ENCODE results near the gene CHCHD6.

The CHCHD6 gene

DNA sequence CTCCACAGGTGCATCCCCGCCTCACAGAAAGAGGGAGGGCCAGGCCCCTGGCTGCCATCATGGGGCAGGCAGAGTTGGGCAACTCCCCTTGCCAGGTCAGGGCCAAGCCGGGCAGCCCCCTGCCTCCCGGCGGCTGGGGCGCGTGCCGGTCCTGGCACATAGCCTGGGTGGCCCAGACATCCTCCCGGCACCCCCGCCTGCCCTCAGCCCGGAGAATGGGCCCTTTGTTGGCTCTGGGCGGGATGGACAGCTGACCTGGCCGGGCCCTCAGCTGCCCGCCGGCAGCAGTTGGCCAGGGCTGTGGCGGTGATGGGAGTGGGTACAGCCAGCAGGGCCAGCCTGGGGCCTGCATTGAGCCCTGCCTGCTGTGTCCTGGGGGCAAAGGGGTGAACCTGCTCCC is 295.3 kb downstream of the CHCHD6 start:
- no peak overlapping the region for H2AFZ ChIP-seq
- H3K27ac ChIP-seq = no peak overlapping the region
- H3K27me3 ChIP-seq (ENCODE audit: control insufficient read depth, insufficient read depth, low read length) = no peaks in the 10 kb centered on the region
- TF ChIP-seq, protein P1, sequence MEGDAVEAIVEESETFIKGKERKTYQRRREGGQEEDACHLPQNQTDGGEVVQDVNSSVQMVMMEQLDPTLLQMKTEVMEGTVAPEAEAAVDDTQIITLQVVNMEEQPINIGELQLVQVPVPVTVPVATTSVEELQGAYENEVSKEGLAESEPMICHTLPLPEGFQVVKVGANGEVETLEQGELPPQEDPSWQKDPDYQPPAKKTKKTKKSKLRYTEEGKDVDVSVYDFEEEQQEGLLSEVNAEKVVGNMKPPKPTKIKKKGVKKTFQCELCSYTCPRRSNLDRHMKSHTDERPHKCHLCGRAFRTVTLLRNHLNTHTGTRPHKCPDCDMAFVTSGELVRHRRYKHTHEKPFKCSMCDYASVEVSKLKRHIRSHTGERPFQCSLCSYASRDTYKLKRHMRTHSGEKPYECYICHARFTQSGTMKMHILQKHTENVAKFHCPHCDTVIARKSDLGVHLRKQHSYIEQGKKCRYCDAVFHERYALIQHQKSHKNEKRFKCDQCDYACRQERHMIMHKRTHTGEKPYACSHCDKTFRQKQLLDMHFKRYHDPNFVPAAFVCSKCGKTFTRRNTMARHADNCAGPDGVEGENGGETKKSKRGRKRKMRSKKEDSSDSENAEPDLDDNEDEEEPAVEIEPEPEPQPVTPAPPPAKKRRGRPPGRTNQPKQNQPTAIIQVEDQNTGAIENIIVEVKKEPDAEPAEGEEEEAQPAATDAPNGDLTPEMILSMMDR (IDR thresholded peaks at IDR 0.05) = no peak
- no peak overlapping the region for H3K4me3 ChIP-seq (ENCODE audit: low read depth, low read length)
- no peaks in the 10 kb centered on the region for H3K36me3 ChIP-seq (ENCODE audit: control insufficient read depth, insufficient read depth, low read length)
- peaks cover 76% of the 10 kb centered on the region for H3K79me2 ChIP-seq
- no peak overlapping the region for H3K4me2 ChIP-seq (ENCODE audit: low read length)
- no peaks in the 10 kb centered on the region for H3K9me3 ChIP-seq (ENCODE audit: control insufficient read depth, low read length)
- no peak overlapping the region for H3K9ac ChIP-seq
- peaks cover 64% of the 10 kb centered on the region for H3K4me1 ChIP-seq

DNA sequence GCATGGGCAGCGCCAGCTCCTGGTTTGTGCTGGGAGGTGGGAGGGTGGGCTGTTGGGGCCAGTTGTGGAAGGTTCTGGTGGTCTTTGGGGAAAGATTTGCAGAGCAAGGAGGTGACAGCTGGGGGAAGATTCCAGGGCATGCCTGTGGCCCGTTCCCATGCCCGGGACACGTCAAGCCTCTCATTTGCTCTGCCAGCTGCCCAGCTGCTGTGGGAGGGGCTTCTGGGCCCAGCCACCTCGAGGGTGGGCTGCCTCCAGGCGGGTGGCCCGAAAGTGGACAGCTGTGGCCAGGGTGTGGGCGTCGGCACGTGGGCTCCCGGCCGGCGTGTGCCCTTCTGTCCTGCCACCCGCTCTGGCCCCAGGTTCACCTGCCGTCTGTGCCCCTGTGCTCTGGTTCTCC is 296.1 kb downstream of the CHCHD6 start:
- no peak overlapping the region for H3K9ac ChIP-seq
- peaks cover 57% of the 10 kb centered on the region for H3K4me1 ChIP-seq
- no peak overlapping the region for H3K4me3 ChIP-seq (ENCODE audit: low read depth, low read length)
- H3K9me3 ChIP-seq (ENCODE audit: control insufficient read depth, low read length) = no peaks in the 10 kb centered on the region
- no peak overlapping the region for H3K4me2 ChIP-seq (ENCODE audit: low read length)
- TF ChIP-seq, protein P1 (IDR thresholded peaks at IDR 0.05) = no peak
- no peaks in the 10 kb centered on the region for H3K27me3 ChIP-seq (ENCODE audit: control insufficient read depth, insufficient read depth, low read length)
- peaks cover 69% of the 10 kb centered on the region for H3K79me2 ChIP-seq
- no peaks in the 10 kb centered on the region for H3K36me3 ChIP-seq (ENCODE audit: control insufficient read depth, insufficient read depth, low read length)
- no peak overlapping the region for H3K27ac ChIP-seq
- H2AFZ ChIP-seq = no peak overlapping the region

DNA sequence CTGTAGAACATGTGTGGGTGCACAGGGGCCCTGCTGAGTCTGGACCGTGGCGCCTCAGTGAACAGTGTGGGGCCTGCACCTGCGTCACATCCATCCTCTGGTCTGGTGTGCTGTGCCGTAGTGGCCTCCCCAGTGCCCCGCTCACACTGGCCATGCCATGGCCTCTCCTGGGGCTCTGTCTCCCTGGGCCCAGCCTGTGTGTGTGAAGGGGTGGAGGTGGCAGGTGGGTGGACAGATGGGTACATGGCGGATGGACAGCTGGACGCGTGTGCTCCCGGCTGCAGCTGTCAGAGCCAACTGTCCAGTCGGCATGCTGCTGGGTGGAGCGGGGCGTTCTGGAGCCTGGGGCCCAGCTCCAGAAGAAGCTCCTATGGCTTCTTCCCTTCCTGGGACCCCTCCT is 296.7 kb downstream of the CHCHD6 start:
- Histone ChIP-seq H3K36me3 (ENCODE audit: control insufficient read depth, insufficient read depth, low read length) (no peaks in the 10 kb centered on the region), H3K4me1 (peaks cover 50% of the 10 kb centered on the region), H3K4me2 (ENCODE audit: low read length) (no peak overlapping the region), H3K9me3 (ENCODE audit: control insufficient read depth, low read length) (no peaks in the 10 kb centered on the region), H3K27ac (no peak overlapping the region), H3K79me2 (peaks cover 62% of the 10 kb centered on the region), H3K4me3 (ENCODE audit: low read depth, low read length) (no peak overlapping the region), H3K27me3 (ENCODE audit: control insufficient read depth, insufficient read depth, low read length) (no peaks in the 10 kb centered on the region), H2AFZ (no peak overlapping the region), H3K9ac (no peak overlapping the region)
- TF ChIP-seq, protein P1 (IDR thresholded peaks at IDR 0.05) = no peak

DNA sequence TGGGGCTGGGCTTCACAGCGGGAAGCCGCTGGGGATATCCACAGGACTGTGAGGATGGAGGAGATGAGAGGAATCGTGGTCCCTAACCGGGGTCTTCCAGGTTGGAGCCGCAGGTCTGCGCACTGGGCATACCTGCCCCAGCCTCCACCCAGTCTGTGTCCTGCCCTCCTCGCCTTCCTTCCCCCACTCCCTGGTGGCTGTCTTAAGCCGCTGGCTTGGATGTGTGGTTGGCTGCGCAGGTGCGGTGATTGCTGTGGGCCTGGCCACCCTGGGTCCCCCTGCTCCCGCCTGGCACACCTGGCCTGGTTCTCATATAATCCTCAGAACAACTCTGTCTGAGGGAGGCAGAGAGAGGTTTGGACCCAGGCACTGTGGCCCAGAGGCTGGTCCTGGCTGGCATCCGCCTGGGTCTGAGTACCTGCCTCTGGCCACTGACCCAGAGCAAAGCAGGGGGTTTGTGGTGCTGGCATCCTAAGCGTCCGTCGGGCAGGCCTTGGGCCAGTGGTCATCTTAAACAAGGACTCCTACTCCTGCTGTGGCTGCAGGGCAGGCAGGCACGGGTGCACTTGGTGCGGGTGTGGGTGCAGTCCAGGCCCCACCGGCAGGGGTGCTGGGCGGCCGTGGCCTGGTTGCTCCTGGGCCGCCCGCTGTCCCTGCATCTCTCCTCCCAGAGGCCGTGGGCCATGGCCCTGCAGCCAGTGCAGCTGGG is 297.6 kb downstream of the CHCHD6 start:
- Histone ChIP-seq H3K27me3 (ENCODE audit: control insufficient read depth, insufficient read depth, low read length) (no peaks in the 10 kb centered on the region), H3K4me1 (peaks cover 41% of the 10 kb centered on the region), H3K9me3 (ENCODE audit: control insufficient read depth, low read length) (no peaks in the 10 kb centered on the region), H3K4me3 (ENCODE audit: low read depth, low read length) (no peak overlapping the region), H3K36me3 (ENCODE audit: control insufficient read depth, insufficient read depth, low read length) (no peaks in the 10 kb centered on the region), H3K9ac (no peak overlapping the region), H3K79me2 (peaks cover 53% of the 10 kb centered on the region), H3K4me2 (ENCODE audit: low read length) (no peak overlapping the region), H3K27ac (peak overlapping the region; percentile 66), H2AFZ (peak overlapping the region; percentile 30)
- TF ChIP-seq, protein P1 (IDR thresholded peaks at IDR 0.05) = no peak
